SK-N-SH treated with all-trans-retinoic acid at 6 μM for 48 hours (cell line): ENCODE results near the gene KCNA2.

Experiments used
- ATAC-seq: fragments of 200-7000 bp; cut with Tn5 transposase; 3 replicates; pipeline ENCODE4 v1.9.1; 2020; ENCODE audit warnings: mild to moderate bottlenecking, moderate library complexity
- ARNTL ChIP-seq: fragments of 450-650 bp; formaldehyde crosslinking; IDR thresholded peaks from 2 replicates; pipeline ENCODE4 v1.5.0; 2020; ENCODE audit warnings: low read depth, mild to moderate bottlenecking, moderate library complexity, borderline replicate concordance
- BACH2 ChIP-seq: fragments of 250-450 bp; sonication (Bioruptor Pico); IDR thresholded peaks from 2 replicates; pipeline ENCODE4 v1.9.0; 2021; ENCODE audit warnings: mild to moderate bottlenecking, borderline replicate concordance
- CREB5 ChIP-seq: fragments of 250-450 bp; sonication (Bioruptor Pico); IDR thresholded peaks from 2 replicates; pipeline ENCODE4 v1.5.1; 2020; ENCODE audit warnings: low read depth, mild to moderate bottlenecking, moderate library complexity
- CSDC2 ChIP-seq: fragments of 250-450 bp; sonication (Bioruptor Pico); IDR thresholded peaks from 2 replicates; pipeline ENCODE4 v1.5.0; 2020; ENCODE audit warnings: mild to moderate bottlenecking, moderate library complexity
- CSRNP3 ChIP-seq: fragments of 250-450 bp; sonication (Bioruptor Pico); IDR thresholded peaks from 2 replicates; pipeline ENCODE4 v1.5.1; 2021; ENCODE audit warnings: mild to moderate bottlenecking, moderate library complexity
- ESRRG ChIP-seq: fragments of 250-450 bp; sonication (Bioruptor Pico); IDR thresholded peaks from 2 replicates; pipeline ENCODE4 v1.6.1; 2021; ENCODE audit warnings: mild to moderate bottlenecking
- GLIS3 ChIP-seq: fragments of 250-450 bp; sonication (Bioruptor Pico); IDR thresholded peaks from 2 replicates; pipeline ENCODE4 v1.5.0; 2020; ENCODE audit warnings: mild to moderate bottlenecking, moderate library complexity
- ISL1 ChIP-seq: fragments of 250-450 bp; sonication (Bioruptor Pico); IDR thresholded peaks from 2 replicates; pipeline ENCODE4 v2.1.2; 2022; ENCODE audit warnings: mild to moderate bottlenecking, moderate library complexity
- OSR1 ChIP-seq: fragments of 250-450 bp; sonication (Bioruptor Pico); IDR thresholded peaks from 2 replicates; pipeline ENCODE4 v1.8.0; 2022; ENCODE audit warnings: moderate library complexity, mild to moderate bottlenecking, inconsistent platforms
- PATZ1 ChIP-seq: fragments of 250-450 bp; sonication (Bioruptor Pico); IDR thresholded peaks from 2 replicates; pipeline ENCODE4 v1.8.0; 2020; ENCODE audit warnings: mild to moderate bottlenecking, moderate library complexity, borderline replicate concordance
- POU6F1 ChIP-seq: fragments of 250-450 bp; sonication (Bioruptor Pico); IDR thresholded peaks from 2 replicates; pipeline ENCODE4 v1.8.0; 2021; ENCODE audit warnings: low read depth, mild to moderate bottlenecking, moderate library complexity, borderline replicate concordance
- RARB ChIP-seq: fragments of 250-450 bp; sonication (Bioruptor Pico); IDR thresholded peaks from 2 replicates; pipeline ENCODE4 v1.8.0; 2021; ENCODE audit warnings: mild to moderate bottlenecking, moderate library complexity
- SNAI2 ChIP-seq: fragments of 250-450 bp; sonication (Bioruptor Pico); IDR thresholded peaks from 2 replicates; pipeline ENCODE4 v1.5.0; 2020; ENCODE audit warnings: mild to moderate bottlenecking, moderate library complexity
- TCF4 ChIP-seq: fragments of 250-450 bp; sonication (Bioruptor Pico); IDR thresholded peaks from 2 replicates; pipeline ENCODE4 v1.8.0; 2021; ENCODE audit warnings: mild to moderate bottlenecking, moderate library complexity, borderline replicate concordance
- TOX ChIP-seq: fragments of 250-450 bp; sonication (Bioruptor Pico); IDR thresholded peaks from 2 replicates; pipeline ENCODE4 v1.8.0; 2021; ENCODE audit warnings: mild to moderate bottlenecking, moderate library complexity, borderline replicate concordance
- TSHZ2 ChIP-seq: fragments of 250-450 bp; sonication (Bioruptor Pico); IDR thresholded peaks from 2 replicates; pipeline ENCODE4 v1.5.0; 2020; ENCODE audit warnings: mild to moderate bottlenecking, moderate library complexity
- ZC3H10 ChIP-seq: fragments of 250-450 bp; sonication (Bioruptor Pico); IDR thresholded peaks from 2 replicates; pipeline ENCODE4 v1.5.1; 2021; ENCODE audit warnings: mild to moderate bottlenecking, moderate library complexity
- ZFP3 ChIP-seq: fragments of 250-450 bp; sonication (Bioruptor Pico); IDR thresholded peaks from 2 replicates; pipeline ENCODE4 v1.5.0; 2020; ENCODE audit warnings: mild to moderate bottlenecking, moderate library complexity
- ZFP30 ChIP-seq: fragments of 450-650 bp; formaldehyde crosslinking; IDR thresholded peaks from 2 replicates; pipeline ENCODE4 v1.5.0; 2022; ENCODE audit warnings: mild to moderate bottlenecking, moderate library complexity
- ZNF565 ChIP-seq: fragments of 450-650 bp; formaldehyde crosslinking; conservative IDR thresholded peaks from 2 replicates; pipeline ENCODE4 v1.5.0; 2020; ENCODE audit warnings: low read depth, mild to moderate bottlenecking, moderate library complexity
- ZNF70 ChIP-seq: fragments of 450-650 bp; formaldehyde crosslinking; IDR thresholded peaks from 2 replicates; pipeline ENCODE4 v1.5.0; 2020; ENCODE audit warnings: mild to moderate bottlenecking, moderate library complexity
- ZNF8 ChIP-seq: fragments of 450-650 bp; formaldehyde crosslinking; IDR thresholded peaks from 2 replicates; pipeline ENCODE4 v1.5.0; 2020; ENCODE audit warnings: mild to moderate bottlenecking, moderate library complexity

KCNA2 gene

GRCh38 chr1:110585481-110585880 lies 20.7 kb downstream of the KCNA2 start:
- ATAC-seq = no peak

GRCh38 chr1:110584045-110584444 lies 22.1 kb downstream of the KCNA2 start:
- TF ChIP-seq ZFP3 (CRISPR knock-in tag) = no peak
- no peak for TF ChIP-seq CREB5 (CRISPR knock-in tag)
- TF ChIP-seq ZFP30 (CRISPR knock-in tag) = no peak
- TF ChIP-seq RARB = no peak
- TF ChIP-seq ZC3H10 (CRISPR knock-in tag) = no peak
- TF ChIP-seq CSRNP3 = no peak
- no peak for TF ChIP-seq TCF4 (CRISPR knock-in tag)
- no peak for TF ChIP-seq POU6F1 (CRISPR knock-in tag)
- no peak for TF ChIP-seq ESRRG (CRISPR knock-in tag)
- no peak for TF ChIP-seq SNAI2
- TF ChIP-seq BACH2 (CRISPR knock-in tag) = no peak
- no peak for TF ChIP-seq ZNF8
- no peak for TF ChIP-seq ZNF70 (CRISPR knock-in tag)
- TF ChIP-seq PATZ1 = no peak
- TF ChIP-seq ZNF565 (CRISPR knock-in tag) = no peak
- no peak for TF ChIP-seq OSR1
- TF ChIP-seq, all 23 proteins: peak for 0
- no peak for ATAC-seq

More at GRCh38 chr1:110585481-110585880, 20.7 kb downstream of the KCNA2 start:
- no peak for TF ChIP-seq ZFP3 (CRISPR knock-in tag)
- no peak for TF ChIP-seq ZNF565 (CRISPR knock-in tag)
- no peak for TF ChIP-seq ZC3H10 (CRISPR knock-in tag)
- TF ChIP-seq ISL1 (CRISPR knock-in tag) = no peak
- TF ChIP-seq GLIS3 (CRISPR knock-in tag) = no peak
- TF ChIP-seq POU6F1 (CRISPR knock-in tag) = no peak
- no peak for TF ChIP-seq ESRRG (CRISPR knock-in tag)
- no peak for TF ChIP-seq ARNTL (CRISPR knock-in tag)
- no peak for TF ChIP-seq TCF4 (CRISPR knock-in tag)
- no peak for TF ChIP-seq ZFP30 (CRISPR knock-in tag)

GRCh38 chr1:110583505-110583904 lies 22.7 kb downstream of the KCNA2 start:
- no peak for ATAC-seq
- TF ChIP-seq SNAI2 (no peak), GLIS3 (CRISPR knock-in tag) (no peak), ZFP30 (CRISPR knock-in tag) (no peak), CSDC2 (CRISPR knock-in tag) (no peak), TOX (CRISPR knock-in tag) (no peak), ZFP3 (CRISPR knock-in tag) (no peak), BACH2 (CRISPR knock-in tag) (no peak), TSHZ2 (CRISPR knock-in tag) (no peak), OSR1 (no peak), PATZ1 (no peak), ZC3H10 (CRISPR knock-in tag) (no peak), ZNF8 (no peak), POU6F1 (CRISPR knock-in tag) (no peak), ARNTL (CRISPR knock-in tag) (no peak), RARB (no peak)
